ENCODE measurements around the gene HORMAD2. TPM values are rescaled to one million over a fixed set of nuclear protein-coding genes. Genes with fewer than 3 reads are reported as not detected.
A peak's percentile ranks its signal among the peaks of the same experiment; 100 is the strongest.
"Not testable (repeated sequence)": the region's sequence is repeated elsewhere in the genome, so short reads cannot be mapped to it uniquely, and the experiment has no call there.

The HORMAD2 gene
- polyA plus RNA-seq, 6 donors from 2014 or later = not detected

GRCh38 chr22:30089655-30089974 is 9.4 kb downstream of the HORMAD2 start:
- Mint-ChIP-seq H3K27me3 (peaks cover 0 to 12% (median 9%) of the 10 kb centered on the region in 3 donors), H3K36me3 (no peaks in the 10 kb centered on the region), H3K27ac (no peak overlapping the region), H3K4me3 (no peak overlapping the region), H3K9me3 (peaks cover 0 to 14% (median 4%) of the 10 kb centered on the region in 7 donors), H3K4me1 (no peaks in the 10 kb centered on the region)
- no peak for DNase-seq
- no peak for ATAC-seq (ENCODE audit: low read depth in 2 of 2)

GRCh38 chr22:30092686-30093085 is 12.4 kb downstream of the HORMAD2 start:
- no peak overlapping the region for H3K4me3 Mint-ChIP-seq
- ATAC-seq (ENCODE audit: low read depth in 2 of 2) (no peak), DNase-seq (no peak)
- H3K36me3 Mint-ChIP-seq = no peaks in the 10 kb centered on the region
- no peak overlapping the region for H3K27ac Mint-ChIP-seq
- H3K4me1 Mint-ChIP-seq = no peaks in the 10 kb centered on the region
- peaks cover 0 to 29% (median 6%) of the 10 kb centered on the region in 7 donors for H3K9me3 Mint-ChIP-seq
- H3K27me3 Mint-ChIP-seq = peaks cover 0 to 13% (median 8%) of the 10 kb centered on the region in 3 donors

- Mint-ChIP-seq H3K27ac (no peak overlapping the region), H3K27me3 (peaks cover 0 to 13% (median 6%) of the 10 kb centered on the region in 3 donors), H3K4me1 (no peaks in the 10 kb centered on the region), H3K4me3 (no peak overlapping the region), H3K9me3 (peaks cover 0 to 29% (median 6%) of the 10 kb centered on the region in 7 donors), H3K36me3 (no peaks in the 10 kb centered on the region)
- DNase-seq (no peak), ATAC-seq (ENCODE audit: low read depth in 2 of 2) (no peak)
These were observed 14.5 kb downstream of the HORMAD2 start for GRCh38 chr22:30094804-30095203.

- no peak overlapping the region for H3K4me3 Mint-ChIP-seq
- ATAC-seq (ENCODE audit: low read depth in 2 of 2) (no peak), DNase-seq (no peak)
These were observed 17.6 kb downstream of the HORMAD2 start for GRCh38 chr22:30097861-30098260.

GRCh38 chr22:30100770-30101169 is 20.5 kb downstream of the HORMAD2 start:
- not testable (repeated sequence) for ATAC-seq (ENCODE audit: low read depth in 2 of 2); H3K36me3 Mint-ChIP-seq; H3K4me1 Mint-ChIP-seq; DNase-seq; H3K4me3 Mint-ChIP-seq; H3K9me3 Mint-ChIP-seq; H3K27me3 Mint-ChIP-seq
- peak overlapping the region in 1 of 6 donors; percentile 1 for H3K27ac Mint-ChIP-seq

More at GRCh38 chr22:30097861-30098260, 17.6 kb downstream of the HORMAD2 start:
- Mint-ChIP-seq H3K27me3 (peaks cover 0 to 8% (median 5%) of the 10 kb centered on the region in 3 donors), H3K27ac (no peak overlapping the region), H3K9me3 (peaks cover 0 to 26% (median 3%) of the 10 kb centered on the region in 7 donors), H3K4me1 (peaks cover 0 to 5% (median 5%) of the 10 kb centered on the region in 3 donors), H3K36me3 (no peaks in the 10 kb centered on the region)

- Mint-ChIP-seq H3K9me3 (no peaks in the 10 kb centered on the region), H3K4me1 (peaks cover 2 to 5% (median 5%) of the 10 kb centered on the region in 3 donors), H3K27me3 (peaks cover 5 to 9% (median 6%) of the 10 kb centered on the region in 3 donors), H3K4me3 (no peak overlapping the region), H3K27ac (no peak overlapping the region), H3K36me3 (no peaks in the 10 kb centered on the region)
- ATAC-seq (ENCODE audit: low read depth in 2 of 2) (no peak), DNase-seq (no peak)
These were observed 24.4 kb downstream of the HORMAD2 start for GRCh38 chr22:30104501-30105156.

GRCh38 chr22:30105483-30105882 is 25.2 kb downstream of the HORMAD2 start:
- Mint-ChIP-seq H3K36me3 (no peaks in the 10 kb centered on the region), H3K27me3 (peaks cover 5 to 9% (median 6%) of the 10 kb centered on the region in 3 donors), H3K27ac (no peak overlapping the region), H3K4me1 (peaks cover 2 to 4% (median 4%) of the 10 kb centered on the region in 3 donors), H3K9me3 (no peaks in the 10 kb centered on the region), H3K4me3 (no peak overlapping the region)
- DNase-seq (no peak), ATAC-seq (ENCODE audit: low read depth in 2 of 2) (no peak)

GRCh38 chr22:30113494-30113893 is 33.2 kb downstream of the HORMAD2 start:
- peak overlapping the region in 1 of 6 donors; percentile 11 for H3K27ac Mint-ChIP-seq
- no peaks in the 10 kb centered on the region for H3K36me3 Mint-ChIP-seq
- peaks cover 2 to 3% (median 3%) of the 10 kb centered on the region in 3 donors for H3K27me3 Mint-ChIP-seq
- H3K9me3 Mint-ChIP-seq = no peaks in the 10 kb centered on the region
- H3K4me3 Mint-ChIP-seq = no peak overlapping the region
- H3K4me1 Mint-ChIP-seq = peaks cover 0 to 2% (median 0%) of the 10 kb centered on the region in 3 donors
- ATAC-seq (ENCODE audit: low read depth in 2 of 2) (no peak), DNase-seq (no peak)

GRCh38 chr22:30114361-30114760 is 34.1 kb downstream of the HORMAD2 start:
- no peaks in the 10 kb centered on the region for H3K27me3 Mint-ChIP-seq
- H3K27ac Mint-ChIP-seq = no peak overlapping the region

GRCh38 chr22:30115705-30116104 is 35.4 kb downstream of the HORMAD2 start:
- ATAC-seq (ENCODE audit: low read depth in 2 of 2) (no peak), DNase-seq (no peak)
- Mint-ChIP-seq H3K36me3 (no peaks in the 10 kb centered on the region), H3K4me1 (no peaks in the 10 kb centered on the region), H3K4me3 (no peak overlapping the region), H3K9me3 (no peaks in the 10 kb centered on the region), H3K27ac (no peak overlapping the region), H3K27me3 (peaks cover 0 to 4% (median 4%) of the 10 kb centered on the region in 3 donors)

More at GRCh38 chr22:30114361-30114760, 34.1 kb downstream of the HORMAD2 start:
- ATAC-seq (ENCODE audit: low read depth in 2 of 2) (no peak), DNase-seq (no peak)
- no peaks in the 10 kb centered on the region for H3K36me3 Mint-ChIP-seq
- H3K9me3 Mint-ChIP-seq = no peaks in the 10 kb centered on the region
- no peak overlapping the region for H3K4me3 Mint-ChIP-seq
- no peaks in the 10 kb centered on the region for H3K4me1 Mint-ChIP-seq

- Mint-ChIP-seq H3K27ac (no peak overlapping the region), H3K27me3 (peaks cover 0 to 7% (median 7%) of the 10 kb centered on the region in 3 donors), H3K4me1 (no peaks in the 10 kb centered on the region), H3K4me3 (no peak overlapping the region), H3K9me3 (no peaks in the 10 kb centered on the region), H3K36me3 (no peaks in the 10 kb centered on the region)
- no peak for DNase-seq
- no peak for ATAC-seq (ENCODE audit: low read depth in 2 of 2)
These were observed 36.3 kb downstream of the HORMAD2 start for GRCh38 chr22:30116362-30117117.

- peaks cover 0 to 7% (median 7%) of the 10 kb centered on the region in 3 donors for H3K27me3 Mint-ChIP-seq
- ATAC-seq (ENCODE audit: low read depth in 2 of 2) (no peak), DNase-seq (no peak)
- no peaks in the 10 kb centered on the region for H3K36me3 Mint-ChIP-seq
- H3K27ac Mint-ChIP-seq = no peak overlapping the region
- H3K4me3 Mint-ChIP-seq = no peak overlapping the region
- no peaks in the 10 kb centered on the region for H3K9me3 Mint-ChIP-seq
- no peaks in the 10 kb centered on the region for H3K4me1 Mint-ChIP-seq
These were observed 37.0 kb downstream of the HORMAD2 start for GRCh38 chr22:30117256-30117655.

GRCh38 chr22:30118291-30118690 is 38.0 kb downstream of the HORMAD2 start:
- ATAC-seq (ENCODE audit: low read depth in 2 of 2) (no peak), DNase-seq (no peak)
- no peaks in the 10 kb centered on the region for H3K4me1 Mint-ChIP-seq
- no peaks in the 10 kb centered on the region for H3K36me3 Mint-ChIP-seq
- no peaks in the 10 kb centered on the region for H3K9me3 Mint-ChIP-seq
- H3K27ac Mint-ChIP-seq = no peak overlapping the region
- H3K27me3 Mint-ChIP-seq = peaks cover 0 to 7% (median 7%) of the 10 kb centered on the region in 3 donors
- no peak overlapping the region for H3K4me3 Mint-ChIP-seq

GRCh38 chr22:30121960-30122359 is 41.7 kb downstream of the HORMAD2 start:
- peak overlapping the region in 1 of 6 donors; percentile 21 for H3K27ac Mint-ChIP-seq
- ATAC-seq (ENCODE audit: low read depth in 2 of 2) = no peak
- no peaks in the 10 kb centered on the region for H3K4me1 Mint-ChIP-seq
- H3K27me3 Mint-ChIP-seq = peaks cover 0 to 11% (median 7%) of the 10 kb centered on the region in 3 donors
- peaks cover 0 to 6% (median 0%) of the 10 kb centered on the region in 7 donors for H3K9me3 Mint-ChIP-seq
- no peak for DNase-seq
- H3K4me3 Mint-ChIP-seq = no peak overlapping the region
- no peaks in the 10 kb centered on the region for H3K36me3 Mint-ChIP-seq

All from naive B cell (primary cell).